Omental fat pad (tissue), 4 donors: ENCODE results near the gene PLCB4. TPM values are rescaled to one million over a fixed set of nuclear protein-coding genes. Genes with fewer than 3 reads are reported as not detected.

Experiments used
- ATAC-seq: fragments of 150-250 bp; one replicate; pipeline ENCODE4 v1.9.1; 2016; ENCODE audit warnings: mild to moderate bottlenecking, moderate library complexity; ENCODE audit not compliant: low FRiP score
- DNase-seq: peaks from one replicate; pipeline ENCODE4 v3.0.0-alpha.2; 2019; ENCODE audit warnings: low spot score
- CTCF ChIP-seq, 3 donors: fragments of 450-650 bp; IDR thresholded peaks; one replicate each; pipeline ENCODE4 v1.5.1; 2016 to 2017; ENCODE audit warnings: antibody characterized with exemption in 3 of 3, mild to moderate bottlenecking in 3 of 3, moderate library complexity in 2 of 3
- total RNA-seq, 4 donors: library from RNA; depleted of rRNA; stranded (reverse); fragments of >200 nt; gene quantifications; one replicate each; pipeline ENCODE4 v1.1.0, GENCODE V29; 2016

PLCB4 gene
- total RNA-seq, 4 donors from 2014 or later = 6.6 to 18.4 (median 11.4) TPM

- TF ChIP-seq CTCF (IDR thresholded peaks at IDR 0.05) = no peak
- no peak for DNase-seq
- no peak for ATAC-seq
These were observed 378.3 kb downstream of the PLCB4 start for GRCh38 chr20:9447182-9447581.

GRCh38 chr20:9453201-9453600, 384.3 kb downstream of the PLCB4 start:
- no peak for TF ChIP-seq CTCF (IDR thresholded peaks at IDR 0.05)
- ATAC-seq (no peak), DNase-seq (no peak)

- TF ChIP-seq CTCF (IDR thresholded peaks at IDR 0.05) = no peak
- DNase-seq = no peak
- ATAC-seq = no peak
These were observed 385.9 kb downstream of the PLCB4 start for GRCh38 chr20:9454791-9455190.

GRCh38 chr20:9457136-9457535, 388.2 kb downstream of the PLCB4 start:
- DNase-seq (no peak), ATAC-seq (no peak)
- no peak for TF ChIP-seq CTCF (IDR thresholded peaks at IDR 0.05)

GRCh38 chr20:9458138-9458796, 389.4 kb downstream of the PLCB4 start:
- DNase-seq (no peak), ATAC-seq (no peak)
- no peak for TF ChIP-seq CTCF (IDR thresholded peaks at IDR 0.05)

GRCh38 chr20:9460518-9460917, 391.6 kb downstream of the PLCB4 start:
- ATAC-seq (no peak), DNase-seq (no peak)
- no peak for TF ChIP-seq CTCF (IDR thresholded peaks at IDR 0.05)

GRCh38 chr20:9467995-9468394, 399.1 kb downstream of the PLCB4 start:
- ATAC-seq = no peak
- no peak for DNase-seq
- no peak for TF ChIP-seq CTCF (IDR thresholded peaks at IDR 0.05)
